ENCODE results near the gene MASP1.

DNA sequence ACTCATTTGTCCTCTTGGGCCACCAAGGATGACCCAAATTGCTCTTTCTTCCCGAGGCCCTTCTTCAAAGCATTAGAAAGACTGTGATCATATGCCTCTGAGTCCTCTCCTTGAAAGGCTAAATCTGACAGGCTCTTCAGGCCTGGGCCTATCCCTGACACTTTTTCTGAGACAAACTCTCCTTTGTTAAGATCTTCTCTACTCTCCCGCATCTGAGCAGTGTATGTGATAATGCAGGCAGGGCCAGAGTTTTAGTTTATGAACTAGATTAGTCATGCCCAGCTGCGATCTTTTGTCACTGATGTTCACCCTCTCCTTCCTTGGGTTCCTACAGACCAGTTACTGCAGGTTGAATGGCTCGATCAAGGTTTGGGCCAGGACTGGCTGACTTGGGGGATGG, 39.2 kb downstream of the MASP1 start:
- no peak for TF ChIP-seq CTCF (conservative IDR thresholded peaks at IDR 0.05; ENCODE audit: low read length)
- no peak for TF ChIP-seq EZH2phosphoT487 (IDR thresholded peaks at IDR 0.05; ENCODE audit: borderline replicate concordance)

Measured in Loucy (cell line).